ENCODE results near the gene CUX1. TPM values are rescaled to one million over a fixed set of nuclear protein-coding genes. Genes with fewer than 3 reads are reported as not detected.
"Not testable (repeated sequence)": the region's sequence is repeated elsewhere in the genome, so short reads cannot be mapped to it uniquely, and the experiment has no call there.

Gene CUX1
- total RNA-seq, 1 donor from 2014 or later = 48.9 TPM

GRCh38 chr7:101803203-101804087 is 14.0 kb upstream of the CUX1 start:
- DNase-seq = no peak

DNA sequence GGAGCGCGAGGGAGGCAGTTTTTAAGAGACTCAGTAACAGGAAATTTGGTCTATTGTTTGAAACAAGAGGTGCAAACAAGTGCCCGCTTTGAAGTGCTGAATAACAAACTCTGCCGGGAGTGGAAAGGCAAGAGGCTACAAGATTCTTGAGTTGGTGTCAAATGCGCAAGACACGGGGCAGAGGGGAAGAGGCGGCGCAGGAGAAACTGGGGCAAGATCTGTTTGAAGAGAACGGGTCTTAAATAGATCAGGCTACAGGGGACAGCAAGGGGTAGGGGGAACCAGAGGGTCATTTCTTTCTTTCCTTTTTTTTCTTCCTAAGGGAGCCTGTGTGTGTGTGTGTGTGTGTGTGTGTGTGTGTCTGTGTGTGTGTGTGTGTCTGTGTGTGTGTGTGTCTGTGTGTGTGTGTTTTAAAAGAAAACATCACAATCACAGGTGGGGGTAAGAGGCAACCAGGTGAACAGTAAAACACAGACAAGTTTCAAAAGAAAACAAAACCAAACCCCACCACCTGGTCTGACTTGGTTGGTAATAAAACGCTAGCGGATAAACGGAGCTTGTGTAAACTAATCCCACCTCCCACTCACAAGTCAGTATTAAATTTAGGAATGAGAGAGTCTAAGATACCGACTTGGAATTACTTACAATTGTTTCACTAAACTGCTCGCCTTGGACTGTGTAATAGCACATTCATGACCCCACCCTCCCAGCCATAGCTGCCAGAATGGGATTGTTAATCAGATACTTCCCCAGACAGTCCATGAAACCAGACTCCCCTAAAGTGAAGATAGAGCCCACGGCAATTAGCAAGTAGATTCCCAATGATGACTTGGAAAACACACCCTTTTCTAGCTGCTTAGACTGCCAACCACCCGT is 13.1 kb upstream of the CUX1 start:
- no peak for DNase-seq

- DNase-seq = no peak
These were observed 12.5 kb upstream of the CUX1 start for GRCh38 chr7:101804967-101805366.

DNA sequence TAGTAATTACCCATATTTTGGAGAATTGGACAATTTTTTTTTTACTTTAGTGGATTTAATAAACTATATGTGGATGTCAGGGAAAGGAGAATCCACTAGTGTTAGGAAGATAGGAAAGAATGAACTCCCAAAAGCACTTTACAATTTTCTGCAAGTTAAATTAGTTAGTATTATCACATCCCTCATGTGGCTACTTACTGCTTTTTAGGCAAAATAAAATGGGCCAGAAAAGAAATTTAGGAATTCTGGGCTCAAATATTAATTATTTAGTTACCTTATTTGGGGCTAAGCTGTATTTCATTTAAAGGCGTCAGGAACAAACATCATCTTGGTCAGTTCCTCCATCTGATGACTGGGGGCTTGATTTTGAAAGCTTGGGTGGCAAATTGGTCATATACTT is 4.8 kb upstream of the CUX1 start:
- DNase-seq = no peak

DNA sequence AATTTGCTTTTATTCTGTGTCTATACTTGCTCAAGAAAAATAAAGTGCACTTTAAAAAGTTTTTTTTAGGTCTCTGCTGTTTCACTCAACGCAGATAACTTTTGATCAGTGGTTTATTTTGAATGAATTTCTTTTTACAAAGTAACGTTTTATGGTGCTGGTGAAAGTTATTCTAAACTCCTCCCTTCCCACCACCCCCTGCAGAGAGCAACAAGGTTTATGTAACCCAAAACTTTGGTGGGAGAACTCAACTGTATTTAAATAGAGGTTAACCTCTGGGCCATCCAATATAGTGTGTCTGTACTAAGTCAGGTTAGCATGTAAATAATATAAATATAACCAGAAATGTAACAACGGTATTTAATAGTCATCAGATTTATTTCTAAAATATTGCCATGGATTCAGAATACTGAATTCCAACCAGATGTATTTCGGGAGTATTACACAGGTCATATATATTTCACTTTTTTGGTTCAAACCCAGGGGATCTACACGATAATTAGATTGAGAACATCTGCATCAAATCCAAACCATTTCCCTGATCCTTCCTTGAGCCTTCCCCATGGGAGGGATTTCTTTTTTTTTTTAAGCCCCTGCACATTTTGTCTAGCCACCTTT is 3.9 kb upstream of the CUX1 start:
- no peak for DNase-seq

- peak; percentile 30 for DNase-seq
These were observed 3.1 kb upstream of the CUX1 start for GRCh38 chr7:101814081-101814990.

DNA sequence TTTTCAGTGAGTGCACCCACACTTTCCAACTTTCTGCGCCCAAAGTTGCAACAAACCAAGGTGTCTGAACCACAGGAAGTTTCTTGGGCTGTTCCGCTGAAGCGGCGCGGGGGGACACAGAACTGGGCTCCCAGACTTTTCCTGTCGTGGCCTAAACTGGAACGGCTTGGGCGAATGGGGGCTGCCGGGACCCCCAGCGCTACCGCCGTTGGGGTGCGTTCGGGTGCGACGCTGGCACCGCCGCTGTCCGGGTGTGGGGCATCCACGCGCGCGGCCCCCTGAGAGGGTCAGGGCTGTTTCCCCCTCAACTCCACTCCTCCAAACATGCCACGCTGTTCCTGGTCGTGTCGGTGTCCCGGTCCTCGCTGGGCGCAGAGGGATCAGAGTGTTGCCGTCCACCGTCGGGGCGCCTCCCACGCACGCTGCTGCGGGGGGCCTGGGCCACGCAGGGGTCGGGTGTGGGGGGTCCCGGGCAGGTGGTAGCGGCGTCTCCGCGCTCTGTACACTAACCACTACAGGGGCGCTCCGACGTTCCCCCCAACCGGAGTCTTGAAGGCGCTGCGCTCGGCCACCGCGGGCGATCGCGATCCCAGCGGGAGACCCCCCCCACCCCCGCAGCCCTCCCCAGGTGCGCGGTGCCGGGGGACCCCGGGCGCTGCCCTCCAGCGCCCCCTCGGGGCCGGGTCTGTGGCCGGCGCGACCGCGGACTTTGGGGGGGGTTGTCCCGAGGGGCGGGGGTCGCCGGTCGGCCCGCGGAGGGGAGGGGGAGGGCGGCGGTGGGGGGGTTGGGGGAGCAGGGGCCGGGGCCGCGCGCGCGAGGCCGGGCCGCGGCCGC is 2.2 kb upstream of the CUX1 start:
- no peak for DNase-seq

DNA sequence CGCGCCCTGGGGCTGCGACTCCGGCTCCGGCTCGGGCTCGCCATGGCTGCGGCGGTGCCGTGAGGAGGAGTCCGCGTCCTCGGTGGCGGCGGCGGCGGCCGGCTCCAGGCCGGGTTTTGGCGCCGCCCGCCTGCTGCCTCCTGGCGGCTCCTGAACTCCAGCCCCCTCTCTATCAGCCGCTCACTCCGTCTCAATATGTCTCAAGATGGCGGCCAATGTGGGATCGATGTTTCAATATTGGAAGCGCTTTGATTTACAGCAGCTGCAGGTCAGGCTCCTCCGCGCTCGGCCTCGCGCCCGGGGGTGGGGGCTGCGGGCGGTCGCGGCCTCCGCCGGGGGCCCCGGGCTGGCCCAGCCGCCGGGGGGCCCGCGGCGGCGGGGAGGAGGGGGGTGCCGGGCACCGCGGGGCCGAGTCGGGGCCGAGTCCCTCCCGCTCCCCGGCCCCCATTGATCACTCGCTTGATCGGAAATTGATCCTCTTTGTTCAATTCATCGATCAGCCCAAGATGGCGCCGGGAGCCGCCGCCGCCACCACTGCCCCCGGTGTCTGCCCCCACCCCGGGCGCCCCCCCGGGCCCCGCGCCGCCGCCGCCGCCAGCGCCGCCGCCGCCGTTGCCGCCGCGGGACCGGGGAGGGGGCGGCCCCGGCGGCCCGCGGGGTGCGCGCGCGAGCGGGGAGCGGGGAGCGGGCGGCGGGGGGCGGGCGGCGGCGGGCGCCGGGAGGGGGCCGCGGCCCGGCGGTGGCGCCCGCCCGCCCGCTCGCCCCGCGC is 1.4 kb upstream of the CUX1 start:
- peak; percentile 74 for DNase-seq

- no peak for DNase-seq
These were observed 593 bp upstream of the CUX1 start for GRCh38 chr7:101816595-101817470.

GRCh38 chr7:101818287-101819071 is 1.1 kb downstream of the CUX1 start:
- no peak for DNase-seq

- no peak for DNase-seq
These were observed 1.8 kb downstream of the CUX1 start for GRCh38 chr7:101819183-101819582.

GRCh38 chr7:101819913-101820522 is 2.6 kb downstream of the CUX1 start:
- DNase-seq = no peak

- DNase-seq = peak; percentile 36
These were observed 3.3 kb downstream of the CUX1 start for GRCh38 chr7:101820703-101821102.

GRCh38 chr7:101822632-101823031 is 5.2 kb downstream of the CUX1 start:
- DNase-seq = not testable (repeated sequence)

DNA sequence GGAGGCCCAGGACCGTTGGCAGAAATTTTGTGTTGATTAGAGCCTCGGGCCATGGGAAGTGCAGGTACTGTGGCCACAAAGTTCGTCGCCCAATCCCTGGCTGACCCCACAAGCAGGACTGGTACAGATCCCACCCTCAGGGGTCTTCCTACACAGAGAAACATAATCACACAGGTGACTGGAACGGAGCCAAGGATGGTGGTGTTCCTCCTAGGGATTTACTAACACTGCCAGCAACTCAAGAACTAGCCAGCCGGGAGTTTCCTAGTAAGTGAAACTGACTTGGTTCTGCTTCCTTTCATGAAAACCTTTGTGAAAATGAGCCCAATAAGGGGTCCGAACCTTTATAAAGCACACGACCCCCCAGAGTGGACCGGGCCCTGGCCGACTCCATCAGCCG is 5.7 kb downstream of the CUX1 start:
- DNase-seq = no peak

DNA sequence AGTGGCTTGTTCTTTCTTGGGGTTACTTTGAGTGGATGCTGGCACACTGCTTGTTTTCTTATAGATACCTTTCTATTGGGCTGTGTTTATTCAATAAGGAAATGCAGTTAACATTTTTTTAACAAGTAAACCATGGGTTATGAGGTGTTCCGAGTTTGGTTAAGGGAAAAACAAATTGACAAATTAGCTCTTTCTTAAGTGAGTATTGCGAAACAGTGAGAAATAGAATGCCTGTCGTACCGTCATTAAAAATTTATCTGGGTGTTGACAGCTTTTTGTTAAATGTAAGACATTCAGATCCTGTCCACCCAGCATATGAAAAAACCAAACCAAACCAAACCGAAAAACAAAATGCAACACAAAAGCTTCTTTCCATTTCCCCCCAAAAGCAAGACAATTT is 6.2 kb downstream of the CUX1 start:
- no peak for DNase-seq

DNA sequence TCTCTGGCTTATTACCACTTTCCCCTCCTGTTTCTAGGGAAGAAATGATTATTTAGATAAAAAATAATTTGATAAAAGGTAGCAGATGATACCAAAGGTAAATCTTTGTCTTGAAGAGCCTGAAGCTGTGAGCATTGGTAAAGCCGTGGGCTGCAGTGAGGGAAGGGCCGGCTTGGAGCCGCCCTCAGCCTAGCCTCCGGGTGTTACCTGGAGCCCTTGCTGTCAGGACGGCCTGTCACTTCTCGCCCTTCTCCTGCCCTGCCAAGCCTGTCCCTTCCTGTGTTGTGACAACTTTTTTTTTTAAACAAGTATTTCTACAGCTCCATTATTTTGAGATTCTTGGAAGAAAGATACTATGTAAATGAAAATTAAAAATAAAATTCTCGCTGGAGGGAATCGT is 7.0 kb downstream of the CUX1 start:
- DNase-seq = no peak

Data from skin of body (tissue), 2 donors.